ENCODE data around the gene PRSS23. TPM values are rescaled to one million over a fixed set of nuclear protein-coding genes. Genes with fewer than 3 reads are reported as not detected.
"Not testable (repeated sequence)": the region's sequence is repeated elsewhere in the genome, so short reads cannot be mapped to it uniquely, and the experiment has no call there.

PRSS23 gene
- total RNA-seq, 1 donor from 2014 or later, result 71.6 TPM

- no peak for DNase-seq (ENCODE audit: low read depth in 2 of 2)
Measured at GRCh38 chr11:86812981-86813380, 12.6 kb downstream of the PRSS23 start.

- peak in 1 of 2 donors; percentile 32 for DNase-seq (ENCODE audit: low read depth in 2 of 2)
Measured at GRCh38 chr11:86814775-86815174, 14.4 kb downstream of the PRSS23 start.

DNA sequence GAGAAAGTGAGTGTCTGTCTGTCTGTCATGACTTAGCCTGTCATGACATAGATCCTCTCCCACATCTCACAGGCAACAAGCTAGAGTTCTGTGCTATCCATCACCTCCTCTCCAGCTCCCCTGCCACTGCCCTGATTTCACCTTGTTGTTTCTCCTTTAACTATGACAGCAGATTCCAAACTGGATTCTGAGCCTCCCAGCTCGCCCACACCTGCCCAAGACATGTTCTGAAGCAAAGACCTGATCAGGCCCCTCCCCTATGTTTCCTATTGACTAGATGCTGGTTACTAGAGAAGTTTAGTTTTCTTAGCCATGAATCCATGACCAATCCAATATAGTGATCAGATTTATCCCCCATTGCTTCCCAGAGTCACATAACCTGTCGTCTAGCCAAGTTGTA, 15.4 kb downstream of the PRSS23 start:
- DNase-seq (ENCODE audit: low read depth in 2 of 2), result no peak

- peak; percentile 81 to 92 for DNase-seq (ENCODE audit: low read depth in 2 of 2)
Measured at GRCh38 chr11:86816251-86816726, 15.9 kb downstream of the PRSS23 start.

DNA sequence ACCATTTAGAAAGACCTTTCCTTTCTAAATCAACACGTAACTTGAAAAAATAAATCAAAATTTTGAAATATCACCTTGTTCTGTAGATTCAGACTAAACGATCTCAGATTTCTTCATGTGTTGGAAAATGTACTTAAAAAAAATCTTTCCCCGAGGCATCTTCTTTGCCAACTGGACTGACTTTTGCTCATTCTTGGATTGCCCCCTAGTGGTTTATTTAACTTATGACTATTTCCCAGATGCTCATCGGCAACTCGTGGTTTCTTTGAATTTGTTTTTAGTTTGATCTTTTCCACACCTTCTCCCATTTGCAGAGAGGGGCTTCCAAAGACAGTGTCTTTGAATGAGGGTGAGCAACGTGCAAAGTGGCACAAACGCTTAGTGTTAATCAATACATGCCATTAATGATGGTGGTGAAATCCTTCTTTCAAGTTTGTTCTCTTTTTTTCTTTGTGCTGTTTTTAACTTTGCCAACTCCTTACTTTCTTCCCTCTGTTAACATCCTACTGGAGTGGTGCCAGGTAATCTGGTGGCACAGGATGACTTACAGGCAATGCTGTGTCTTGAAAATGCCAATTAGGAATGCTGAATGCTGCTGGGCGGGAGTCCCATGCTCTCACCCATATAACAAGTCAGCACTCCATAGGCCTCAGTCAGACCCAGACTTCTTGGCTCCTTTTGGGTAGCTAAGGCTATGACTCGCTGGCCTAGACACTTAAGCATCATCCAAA, 18.3 kb downstream of the PRSS23 start:
- peak; percentile 85 for DNase-seq (ENCODE audit: low read depth in 2 of 2)

DNA sequence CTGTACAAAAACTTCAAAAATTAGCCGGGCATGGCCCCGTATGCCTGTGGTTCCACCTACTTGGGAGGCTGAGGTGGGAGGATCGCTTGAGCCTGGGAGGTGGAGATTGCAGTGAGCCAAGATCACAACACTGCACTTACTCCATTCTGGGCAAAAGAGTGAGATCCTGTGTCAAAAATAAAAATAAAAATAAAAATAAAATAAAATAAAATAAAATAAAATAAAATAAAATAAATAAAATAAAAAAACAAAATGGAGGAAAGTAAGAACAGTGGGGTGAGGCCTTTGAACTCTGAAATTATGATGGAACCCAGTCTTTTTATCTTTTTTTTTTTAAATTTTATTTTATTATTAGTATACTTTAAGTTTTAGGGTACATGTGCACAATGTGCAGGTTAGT, 23.8 kb downstream of the PRSS23 start:
- DNase-seq (ENCODE audit: low read depth in 2 of 2), result not testable (repeated sequence)

- DNase-seq (ENCODE audit: low read depth in 2 of 2), result not testable (repeated sequence)
Measured at GRCh38 chr11:86834376-86834775, 34.0 kb downstream of the PRSS23 start.

DNA sequence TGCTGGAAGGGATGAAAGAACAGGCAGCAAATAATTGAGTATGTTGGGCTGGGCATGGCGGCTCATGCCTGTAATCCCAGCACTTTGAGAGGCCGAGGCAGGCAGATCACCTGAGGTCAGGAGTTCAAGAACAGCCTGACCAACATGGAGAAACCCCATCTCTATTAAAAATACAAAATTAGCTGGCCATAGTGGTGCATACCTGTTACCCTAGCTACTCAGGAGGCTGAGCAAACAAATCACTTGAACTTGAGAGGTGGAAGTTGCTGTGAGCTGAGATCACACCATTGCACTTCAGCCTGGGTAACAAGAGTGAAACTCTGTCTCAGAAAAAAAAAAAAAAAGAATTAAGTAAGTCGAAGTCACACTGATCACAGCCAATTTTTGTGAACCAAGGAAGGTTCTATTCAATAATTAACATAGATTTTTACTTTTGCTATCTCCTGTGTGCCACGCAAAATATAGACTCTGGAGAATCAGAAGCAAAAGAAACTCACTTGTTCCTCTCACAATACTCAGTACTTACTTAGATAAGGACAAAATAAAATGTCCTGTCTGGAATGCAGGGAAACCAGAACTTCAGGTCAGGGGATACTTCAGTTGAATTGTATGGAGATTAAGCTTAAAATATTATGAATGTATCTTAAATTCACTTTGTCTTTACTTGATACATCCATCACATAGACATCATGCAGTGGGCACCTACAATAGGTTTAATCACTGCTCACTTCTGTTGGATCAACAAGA, 44.6 kb downstream of the PRSS23 start:
- not testable (repeated sequence) for DNase-seq (ENCODE audit: low read depth in 2 of 2)

GRCh38 chr11:86848132-86848531, 47.8 kb downstream of the PRSS23 start:
- no peak for DNase-seq (ENCODE audit: low read depth in 2 of 2)

DNA sequence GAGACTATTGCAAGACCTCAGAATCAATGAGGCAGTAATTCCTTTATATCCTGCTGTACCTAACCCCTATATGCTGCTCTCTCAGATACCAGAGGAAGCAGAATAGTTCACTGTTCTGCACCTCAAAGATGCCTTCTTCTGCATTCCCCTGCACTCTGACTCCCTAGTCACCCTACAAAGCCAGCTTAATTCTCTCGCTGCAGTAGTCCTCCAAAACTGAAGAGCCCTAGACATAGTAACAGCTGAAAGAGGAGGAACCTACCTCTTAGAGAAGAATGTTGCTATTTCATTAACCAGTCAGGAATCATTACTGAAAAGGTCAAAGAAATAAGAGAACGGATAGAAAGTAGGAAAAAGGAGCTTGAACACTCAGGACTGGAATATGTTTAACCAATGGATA, 49.3 kb downstream of the PRSS23 start:
- DNase-seq (ENCODE audit: low read depth in 2 of 2), result no peak

Other genes starting within 250 kb of the PRSS23 start
- 23.6 and 31.4 TPM in 2 replicates for gene ME3, start 127.9 kb upstream of the PRSS23 start, total RNA-seq
- gene FZD4, start 154.9 kb downstream of the PRSS23 start, total RNA-seq, result 97.0 and 133 TPM in 2 replicates
- gene TMEM135, start 237.4 kb downstream of the PRSS23 start, total RNA-seq, result 14.9 and 18.5 TPM in 2 replicates

Data from lung microvascular endothelial cell (primary cell).